ENCODE results near the gene TNFAIP2. TPM values are rescaled to one million over a fixed set of nuclear protein-coding genes. Genes with fewer than 3 reads are reported as not detected.

The TNFAIP2 gene
- total RNA-seq, 1 experiment from 2014 or later = 366 TPM

GRCh38 chr14:103160321-103161053, 37.2 kb downstream of the TNFAIP2 start:
- Histone ChIP-seq H3F3A (ENCODE audit: insufficient read depth, low read depth) (peaks cover 62% of the 10 kb centered on the region), H3K9me2 (ENCODE audit: insufficient read depth) (no peaks in the 10 kb centered on the region), H3K4me3 (no peak overlapping the region), H4K20me1 (ENCODE audit: insufficient read depth) (no peaks in the 10 kb centered on the region), H3K79me2 (ENCODE audit: low read depth) (no peaks in the 10 kb centered on the region), H3K4me1 (replicated peaks; ENCODE audit: insufficient read depth) (peaks cover 72% of the 10 kb centered on the region), H2AFZ (no peak overlapping the region), H3K36me3 (ENCODE audit: low read depth) (no peaks in the 10 kb centered on the region), H3K27me3 (ENCODE audit: insufficient read depth, low read depth) (no peaks in the 10 kb centered on the region), H3K9me3 (ENCODE audit: insufficient read depth, low read depth) (peaks cover 6% of the 10 kb centered on the region; the same call in 1 of the 2 replicates), H3K27ac (peak overlapping the region; percentile 89), H3K4me2 (peak overlapping the region; percentile 57)
- no peak for DNase-seq
- BruUV-seq (replicated peaks) = no TSS peak
- intact Hi-C loops (cut with micrococcal nuclease; ENCODE audit: unreplicated experiment) = loop anchor here (1.0 to 2.0 kb wide), 5 partner anchors 16 to 50 kb away; no protein-coding TSS in a partner anchor
- ChIA-PET POLR2A (ENCODE audit: unreplicated experiment) (interaction anchor here (0.5 to 1.4 kb wide), 8 partner anchors 20 to 1480 kb away, joined by 3 to 16 read pairs (median 6); no protein-coding TSS in a partner anchor), CTCF (interaction anchor here (0.5 to 1.6 kb wide), 5 partner anchors 24 to 121 kb away, joined by 3 to 5 read pairs (median 3); partner anchors contain the start of gene CDC42BPB)
- TF ChIP-seq CTCF (conservative IDR thresholded peaks at IDR 0.05) (no peak), EZH2 (IDR thresholded peaks at IDR 0.05; ENCODE audit: low read depth) (no peak)

GRCh38 chr14:103161054-103161397, 37.8 kb downstream of the TNFAIP2 start:
- Histone ChIP-seq H3K27ac (peak overlapping the region; percentile 89), H3K9me2 (ENCODE audit: insufficient read depth) (no peaks in the 10 kb centered on the region), H3K36me3 (ENCODE audit: low read depth) (no peaks in the 10 kb centered on the region), H3K79me2 (ENCODE audit: low read depth) (no peaks in the 10 kb centered on the region), H3F3A (ENCODE audit: insufficient read depth, low read depth) (peaks cover 62% of the 10 kb centered on the region), H2AFZ (0 out of 2 replicates have a peak overlapping the region, but pooled peaks have one; percentile 2), H3K9me3 (ENCODE audit: insufficient read depth, low read depth) (peaks cover 6% of the 10 kb centered on the region; the same call in 1 of the 2 replicates), H3K4me1 (replicated peaks; ENCODE audit: insufficient read depth) (peaks cover 67% of the 10 kb centered on the region), H3K4me3 (no peak overlapping the region), H3K27me3 (ENCODE audit: insufficient read depth, low read depth) (no peaks in the 10 kb centered on the region), H3K4me2 (peak overlapping the region; percentile 57), H4K20me1 (ENCODE audit: insufficient read depth) (no peaks in the 10 kb centered on the region)
- ChIA-PET POLR2A (ENCODE audit: unreplicated experiment) (interaction anchor here (0.5 to 1.4 kb wide), 9 partner anchors 20 to 1481 kb away, joined by 3 to 16 read pairs (median 6); no protein-coding TSS in a partner anchor), CTCF (interaction anchor here (0.5 to 1.6 kb wide), 6 partner anchors 24 to 104 kb away, joined by 3 to 5 read pairs (median 3); partner anchors contain the start of gene CDC42BPB)
- peak; percentile 95 to 100 for DNase-seq
- intact Hi-C loops (cut with micrococcal nuclease; ENCODE audit: unreplicated experiment) = loop anchor here (1.0 to 2.0 kb wide), 5 partner anchors 17 to 51 kb away; no protein-coding TSS in a partner anchor
- BruUV-seq (replicated peaks) = no TSS peak
- TF ChIP-seq CTCF (conservative IDR thresholded peaks at IDR 0.05) (no peak), EZH2 (IDR thresholded peaks at IDR 0.05; ENCODE audit: low read depth) (no peak)

- no peaks in the 10 kb centered on the region for H3K36me3 ChIP-seq (ENCODE audit: low read depth)
- no peaks in the 10 kb centered on the region for H4K20me1 ChIP-seq (ENCODE audit: insufficient read depth)
- no peaks in the 10 kb centered on the region for H3K27me3 ChIP-seq (ENCODE audit: insufficient read depth, low read depth)
- no peaks in the 10 kb centered on the region for H3K9me2 ChIP-seq (ENCODE audit: insufficient read depth)
- peaks cover 45% of the 10 kb centered on the region for H3K4me1 ChIP-seq (replicated peaks; ENCODE audit: insufficient read depth)
- peaks cover 10% of the 10 kb centered on the region; the same call in 1 of the 2 replicates for H3K9me3 ChIP-seq (ENCODE audit: insufficient read depth, low read depth)
- H3K27ac ChIP-seq = no peak overlapping the region
- TF ChIP-seq CTCF (conservative IDR thresholded peaks at IDR 0.05) (no peak), EZH2 (IDR thresholded peaks at IDR 0.05; ENCODE audit: low read depth) (no peak)
- H3K4me3 ChIP-seq = no peak overlapping the region
- POLR2A ChIA-PET (ENCODE audit: unreplicated experiment) = no interaction called here
- H3F3A ChIP-seq (ENCODE audit: insufficient read depth, low read depth) = peaks cover 46% of the 10 kb centered on the region
- no TSS peak for BruUV-seq (replicated peaks)
- no peak overlapping the region for H3K4me2 ChIP-seq
- no peak overlapping the region for H2AFZ ChIP-seq
- CTCF ChIA-PET = no interaction called here
- DNase-seq = no peak
- intact Hi-C loops (cut with micrococcal nuclease; ENCODE audit: unreplicated experiment) = no loop called here
- H3K79me2 ChIP-seq (ENCODE audit: low read depth) = no peaks in the 10 kb centered on the region
These were observed 39.9 kb downstream of the TNFAIP2 start for GRCh38 chr14:103163199-103163598.

Data from PC-9 (cell line).